Measurements from ENCODE around the gene UNC119.

UNC119 gene

GRCh38 chr17:28498652-28499363 is 53.6 kb downstream of the UNC119 start:
- DNase-seq (ENCODE audit: low read depth) = no peak

- DNase-seq (ENCODE audit: low read depth) = no peak
Observed at GRCh38 chr17:28497931-28498330, 54.5 kb downstream of the UNC119 start.
